ENCODE measurements around the gene TSPAN10.
A peak's percentile ranks its signal among the peaks of the same experiment; 100 is the strongest.
"Not testable (repeated sequence)": the region's sequence is repeated elsewhere in the genome, so short reads cannot be mapped to it uniquely, and the experiment has no call there.

Gene TSPAN10

GRCh38 chr17:81665205-81666091, 28.5 kb downstream of the TSPAN10 start:
- DNase-seq, result no peak

GRCh38 chr17:81666092-81666341, 29.0 kb downstream of the TSPAN10 start:
- DNase-seq, result no peak

- DNase-seq, result peak; percentile 99
Measured at GRCh38 chr17:81666342-81667191, 29.6 kb downstream of the TSPAN10 start, which contains the start of the genes CCDC137 and OXLD1. CCDC137 (plus strand) TSS chr17:81666737; CDS start chr17:81666767, 30 bp downstream. OXLD1 (minus strand) TSS chr17:81666605; CDS start chr17:81666577, 28 bp downstream.

GRCh38 chr17:81667754-81668153, 30.8 kb downstream of the TSPAN10 start:
- DNase-seq, result peak; percentile 69

GRCh38 chr17:81672504-81672903, 35.5 kb downstream of the TSPAN10 start:
- no peak for DNase-seq

GRCh38 chr17:81672954-81673353, 36.0 kb downstream of the TSPAN10 start:
- no peak for DNase-seq

GRCh38 chr17:81673561-81674258, 36.7 kb downstream of the TSPAN10 start:
- no peak for DNase-seq

GRCh38 chr17:81675515-81676221, 38.7 kb downstream of the TSPAN10 start:
- DNase-seq, result not testable (repeated sequence)

- DNase-seq, result no peak
Measured at GRCh38 chr17:81676906-81677305, 39.9 kb downstream of the TSPAN10 start.

GRCh38 chr17:81680150-81680549, 43.2 kb downstream of the TSPAN10 start:
- no peak for DNase-seq

- no peak for DNase-seq
Measured at GRCh38 chr17:81681672-81682071, 44.7 kb downstream of the TSPAN10 start.

GRCh38 chr17:81682565-81683207, 45.7 kb downstream of the TSPAN10 start:
- DNase-seq, result no peak

GRCh38 chr17:81683208-81683583, 46.2 kb downstream of the TSPAN10 start:
- no peak for DNase-seq

GRCh38 chr17:81683584-81684441, 46.8 kb downstream of the TSPAN10 start, which contains the start of the genes ARL16 and HGS:
ARL16 (minus strand) TSS chr17:81683797; CDS start chr17:81683753, 44 bp downstream.
HGS (plus strand) TSS chr17:81684011; CDS start chr17:81684067, 56 bp downstream.
- peak; percentile 100 for DNase-seq

- no peak for DNase-seq
Measured at GRCh38 chr17:81684442-81684911, 47.5 kb downstream of the TSPAN10 start.

GRCh38 chr17:81685108-81685507, 48.1 kb downstream of the TSPAN10 start:
- DNase-seq, result peak; percentile 83

- no peak for DNase-seq
Measured at GRCh38 chr17:81686614-81687013, 49.6 kb downstream of the TSPAN10 start.

GRCh38 chr17:81687770-81688541, 51.0 kb downstream of the TSPAN10 start:
- DNase-seq, result no peak

GRCh38 chr17:81688616-81689015, 51.6 kb downstream of the TSPAN10 start:
- no peak for DNase-seq

- DNase-seq, result no peak
Measured at GRCh38 chr17:81690066-81690465, 53.1 kb downstream of the TSPAN10 start.
